PFSK-1 (cell line): ENCODE measurements around the gene LGALS14.

Source experiments
- POLR2AphosphoS5 ChIP-seq: IDR thresholded peaks from 2 replicates; pipeline ENCODE4 v1.6.1; 2012; ENCODE audit warnings: low read depth, mild to moderate bottlenecking, control low read depth, low read length, moderate library complexity
- TF ChIP-seq, protein P1 (sequence below), 2 experiments: IDR thresholded peaks; 2 replicates each; pipeline versions ENCODE4 v1.6.1 to v1.8.0; 2011 to 2012; ENCODE audit warnings: low read depth in 2 of 2, low read length in 2 of 2, control low read depth in 1 of 2, inconsistent platforms in 1 of 2, mild to moderate bottlenecking in 1 of 2, moderate library complexity in 1 of 2; ENCODE audit not compliant: insufficient read depth in 1 of 2

DNA sequence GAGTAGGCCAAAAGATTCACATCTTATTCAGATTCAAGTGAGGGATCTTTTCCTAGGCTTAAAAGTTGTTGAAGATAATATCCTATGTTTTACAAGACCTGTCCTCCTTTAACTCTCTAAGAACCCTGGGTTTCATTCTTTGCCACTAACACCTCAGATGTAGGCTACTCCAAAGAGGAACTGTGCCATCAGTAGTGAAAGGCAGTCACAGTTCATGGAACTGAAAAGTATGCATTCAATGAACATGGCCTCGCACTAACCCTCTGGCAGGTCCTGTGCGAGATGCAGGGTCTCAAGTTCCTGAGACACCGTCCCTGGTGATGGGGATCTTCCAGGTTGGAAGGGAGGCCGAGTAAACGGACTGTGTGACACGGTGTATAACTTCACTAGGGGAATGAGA lies 4.3 kb downstream of the LGALS14 start:
- TF ChIP-seq POLR2AphosphoS5 = no peak
- TF ChIP-seq, protein P1, sequence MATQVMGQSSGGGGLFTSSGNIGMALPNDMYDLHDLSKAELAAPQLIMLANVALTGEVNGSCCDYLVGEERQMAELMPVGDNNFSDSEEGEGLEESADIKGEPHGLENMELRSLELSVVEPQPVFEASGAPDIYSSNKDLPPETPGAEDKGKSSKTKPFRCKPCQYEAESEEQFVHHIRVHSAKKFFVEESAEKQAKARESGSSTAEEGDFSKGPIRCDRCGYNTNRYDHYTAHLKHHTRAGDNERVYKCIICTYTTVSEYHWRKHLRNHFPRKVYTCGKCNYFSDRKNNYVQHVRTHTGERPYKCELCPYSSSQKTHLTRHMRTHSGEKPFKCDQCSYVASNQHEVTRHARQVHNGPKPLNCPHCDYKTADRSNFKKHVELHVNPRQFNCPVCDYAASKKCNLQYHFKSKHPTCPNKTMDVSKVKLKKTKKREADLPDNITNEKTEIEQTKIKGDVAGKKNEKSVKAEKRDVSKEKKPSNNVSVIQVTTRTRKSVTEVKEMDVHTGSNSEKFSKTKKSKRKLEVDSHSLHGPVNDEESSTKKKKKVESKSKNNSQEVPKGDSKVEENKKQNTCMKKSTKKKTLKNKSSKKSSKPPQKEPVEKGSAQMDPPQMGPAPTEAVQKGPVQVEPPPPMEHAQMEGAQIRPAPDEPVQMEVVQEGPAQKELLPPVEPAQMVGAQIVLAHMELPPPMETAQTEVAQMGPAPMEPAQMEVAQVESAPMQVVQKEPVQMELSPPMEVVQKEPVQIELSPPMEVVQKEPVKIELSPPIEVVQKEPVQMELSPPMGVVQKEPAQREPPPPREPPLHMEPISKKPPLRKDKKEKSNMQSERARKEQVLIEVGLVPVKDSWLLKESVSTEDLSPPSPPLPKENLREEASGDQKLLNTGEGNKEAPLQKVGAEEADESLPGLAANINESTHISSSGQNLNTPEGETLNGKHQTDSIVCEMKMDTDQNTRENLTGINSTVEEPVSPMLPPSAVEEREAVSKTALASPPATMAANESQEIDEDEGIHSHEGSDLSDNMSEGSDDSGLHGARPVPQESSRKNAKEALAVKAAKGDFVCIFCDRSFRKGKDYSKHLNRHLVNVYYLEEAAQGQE (IDR thresholded peaks at IDR 0.05; ENCODE audit: insufficient read depth in 1 of 2, low read depth in 2 of 2, low read length in 2 of 2) = no peak
